Activated CD4-positive, alpha-beta T cell treated with anti-CD3 and anti-CD28 coated beads for 48 hours (primary cell): ENCODE data around the gene CHST4.
"Not testable (repeated sequence)": the region's sequence is repeated elsewhere in the genome, so short reads cannot be mapped to it uniquely, and the experiment has no call there.

Experiments
- DNase-seq: peaks from one replicate; pipeline ENCODE4 v3.0.0-alpha.2; 2020

Gene CHST4

GRCh38 chr16:71524566-71525553, 1.4 kb upstream of the CHST4 start:
- no peak for DNase-seq

- no peak for DNase-seq
Observed at GRCh38 chr16:71528257-71528656, 2.0 kb downstream of the CHST4 start.

GRCh38 chr16:71528863-71529262, 2.6 kb downstream of the CHST4 start:
- DNase-seq, result no peak

GRCh38 chr16:71532366-71532765, 6.1 kb downstream of the CHST4 start:
- DNase-seq, result no peak

- no peak for DNase-seq
Observed at GRCh38 chr16:71536752-71537499, 10.7 kb downstream of the CHST4 start.

GRCh38 chr16:71537643-71538042, 11.4 kb downstream of the CHST4 start:
- DNase-seq, result peak; percentile 55

GRCh38 chr16:71542377-71542776, 16.2 kb downstream of the CHST4 start:
- DNase-seq, result peak; percentile 81

GRCh38 chr16:71547168-71547567, 20.9 kb downstream of the CHST4 start:
- DNase-seq, result no peak

GRCh38 chr16:71552698-71553503, 26.7 kb downstream of the CHST4 start:
- no peak for DNase-seq

- no peak for DNase-seq
Observed at GRCh38 chr16:71555230-71555891, 29.1 kb downstream of the CHST4 start.

GRCh38 chr16:71557299-71557698, 31.1 kb downstream of the CHST4 start:
- DNase-seq, result no peak

GRCh38 chr16:71557954-71558582, 31.8 kb downstream of the CHST4 start:
- DNase-seq, result no peak

- DNase-seq, result no peak
Observed at GRCh38 chr16:71559855-71560254, 33.6 kb downstream of the CHST4 start.

GRCh38 chr16:71561886-71562285, 35.7 kb downstream of the CHST4 start:
- DNase-seq, result not testable (repeated sequence)

GRCh38 chr16:71562552-71562951, 36.3 kb downstream of the CHST4 start:
- no peak for DNase-seq

- no peak for DNase-seq
Observed at GRCh38 chr16:71564335-71564967, 38.2 kb downstream of the CHST4 start.

- DNase-seq, result no peak
Observed at GRCh38 chr16:71565812-71566700, 39.8 kb downstream of the CHST4 start.

GRCh38 chr16:71567931-71568330, 41.7 kb downstream of the CHST4 start:
- no peak for DNase-seq

GRCh38 chr16:71568551-71568950, 42.3 kb downstream of the CHST4 start:
- DNase-seq, result no peak

GRCh38 chr16:71569621-71570020, 43.4 kb downstream of the CHST4 start:
- no peak for DNase-seq
